Suprapubic skin (tissue), 3 donors: ENCODE data around the gene ENKUR.
"Not testable (repeated sequence)": the region's sequence is repeated elsewhere in the genome, so short reads cannot be mapped to it uniquely, and the experiment has no call there.

ENCODE experiments used
- CTCF ChIP-seq, 2 donors: fragments of 200-600 bp in 1 of 2; fragments of 450-650 bp in 1 of 2; sonication (generic) in 1 of 2; IDR thresholded peaks; one replicate each; pipeline ENCODE4 v1.5.1; 2016 to 2019; ENCODE audit warnings: antibody characterized with exemption in 2 of 2, mild to moderate bottlenecking in 1 of 2, moderate library complexity in 1 of 2
- EP300 ChIP-seq: sonication (generic); formaldehyde crosslinking; IDR thresholded peaks from one replicate; pipeline ENCODE4 v1.6.1; 2017; ENCODE audit warnings: antibody characterized with exemption
- POLR2A ChIP-seq, 2 donors: fragments of 450-650 bp; IDR thresholded peaks; one replicate each; pipeline ENCODE4 v1.6.1; 2017; ENCODE audit warnings: antibody characterized with exemption in 2 of 2, mild to moderate bottlenecking in 2 of 2, moderate library complexity in 2 of 2

GRCh38 chr10:24968951-24969350 is 47.0 kb downstream of the ENKUR start:
- not testable (repeated sequence) for TF ChIP-seq CTCF (IDR thresholded peaks at IDR 0.05); POLR2A (IDR thresholded peaks at IDR 0.05); EP300
